ENCODE measurements around the gene PLEK2.

PLEK2 gene

DNA sequence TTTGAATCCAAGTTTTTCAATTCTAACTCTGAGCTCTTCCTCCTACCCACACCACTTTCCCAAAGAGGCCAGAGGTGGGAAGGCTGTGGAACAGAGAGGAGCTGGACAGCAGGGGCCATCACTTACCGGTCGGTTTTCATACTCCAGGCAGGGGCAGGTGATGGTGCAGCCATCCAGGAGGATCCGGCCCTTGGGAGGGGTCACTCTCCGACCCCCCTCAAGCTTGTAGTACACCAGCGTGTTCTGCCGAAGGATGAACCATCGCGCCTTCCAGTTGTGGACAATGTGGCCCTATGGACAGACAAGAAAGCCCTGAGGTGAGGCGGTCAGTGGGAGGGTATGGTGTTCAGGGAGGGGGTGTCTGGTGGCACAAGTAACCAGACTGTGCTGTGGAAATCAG is 14.4 kb downstream of the PLEK2 start:
- no peak for DNase-seq (ENCODE audit: low read depth in 3 of 3, low spot score in 1 of 3)

DNA sequence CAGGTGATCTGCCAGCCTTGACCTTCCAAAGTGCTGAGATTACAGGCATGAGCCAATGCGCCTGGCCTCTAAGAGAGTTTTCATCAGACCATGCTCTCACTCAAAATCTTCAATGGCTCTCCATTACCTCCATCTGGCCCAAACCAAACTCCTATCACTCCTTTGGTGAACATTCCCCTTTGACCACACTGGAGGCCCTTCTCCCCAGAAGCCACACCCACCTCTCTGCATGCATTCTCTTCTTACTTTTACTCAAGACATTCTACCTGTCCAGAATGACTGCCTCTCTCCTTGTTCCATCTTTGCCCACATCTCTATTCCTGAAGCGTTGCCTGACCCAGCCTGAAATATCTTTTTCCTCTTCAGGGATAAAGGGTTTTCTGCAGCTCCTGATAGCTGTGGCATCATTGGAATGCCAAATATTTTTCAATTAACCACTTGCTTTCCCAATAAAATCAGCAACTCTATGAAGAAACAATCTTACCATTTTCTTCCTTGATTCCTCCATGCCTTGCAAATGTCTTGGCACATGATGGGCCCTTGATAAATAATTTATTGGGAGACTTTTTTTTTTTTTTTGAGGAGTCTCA is 15.5 kb downstream of the PLEK2 start:
- no peak for DNase-seq (ENCODE audit: low read depth in 3 of 3, low spot score in 1 of 3)

DNA sequence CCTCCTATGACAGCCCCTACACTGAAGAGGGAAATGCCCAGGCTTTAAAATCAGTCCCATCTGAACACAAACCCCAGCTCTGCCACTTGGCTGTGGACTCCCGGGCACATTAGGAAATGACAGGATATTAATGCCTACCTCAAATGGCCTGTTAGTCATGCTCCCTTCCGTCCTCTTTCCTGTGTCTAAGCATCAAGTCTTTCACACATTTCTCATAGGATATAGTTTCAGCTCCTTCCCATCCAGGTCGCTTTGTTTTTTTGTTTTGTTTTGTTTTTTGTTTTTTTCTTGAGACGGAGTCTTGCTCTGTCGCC is 16.1 kb downstream of the PLEK2 start:
- DNase-seq (ENCODE audit: low read depth in 3 of 3, low spot score in 1 of 3): no peak

DNA sequence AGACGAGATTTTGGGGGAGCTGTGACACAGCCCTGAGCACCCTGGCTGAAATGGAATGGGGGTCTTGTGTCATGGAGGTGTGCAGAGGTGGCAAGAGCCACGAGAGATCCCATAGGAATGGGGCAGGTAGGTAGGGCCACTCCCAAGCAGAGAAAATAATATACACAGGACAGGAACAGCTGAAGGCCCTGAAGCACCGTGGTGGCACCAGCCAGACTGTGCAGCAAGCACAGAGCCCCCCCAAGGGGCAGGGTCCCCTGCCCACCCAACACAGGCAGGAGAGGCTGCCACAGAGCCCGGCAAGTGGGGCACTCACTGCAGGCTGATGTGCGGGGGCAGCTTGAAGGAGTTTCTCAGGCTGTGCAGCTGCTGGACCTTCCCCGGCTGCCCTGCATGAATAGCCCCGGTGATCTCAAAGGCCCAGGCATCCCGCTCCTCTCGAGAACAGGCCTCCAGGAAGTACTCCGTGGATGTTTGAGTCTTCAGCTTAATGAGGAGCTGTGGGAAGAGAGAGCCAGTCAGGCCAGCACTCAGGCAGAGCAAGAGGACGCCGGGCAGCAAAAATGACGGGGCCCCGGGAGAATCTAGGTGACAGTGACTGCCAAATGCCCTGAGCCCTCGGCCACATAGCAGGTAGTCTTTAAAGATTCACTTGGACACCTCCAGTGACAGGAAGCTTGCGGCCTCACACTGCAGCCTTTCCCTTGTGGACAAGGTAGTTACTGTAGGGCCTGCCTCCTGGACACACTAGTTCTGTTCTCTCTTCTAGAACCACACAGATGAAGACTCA is 16.7 kb downstream of the PLEK2 start:
- DNase-seq (ENCODE audit: low read depth in 3 of 3, low spot score in 1 of 3): no peak

DNA sequence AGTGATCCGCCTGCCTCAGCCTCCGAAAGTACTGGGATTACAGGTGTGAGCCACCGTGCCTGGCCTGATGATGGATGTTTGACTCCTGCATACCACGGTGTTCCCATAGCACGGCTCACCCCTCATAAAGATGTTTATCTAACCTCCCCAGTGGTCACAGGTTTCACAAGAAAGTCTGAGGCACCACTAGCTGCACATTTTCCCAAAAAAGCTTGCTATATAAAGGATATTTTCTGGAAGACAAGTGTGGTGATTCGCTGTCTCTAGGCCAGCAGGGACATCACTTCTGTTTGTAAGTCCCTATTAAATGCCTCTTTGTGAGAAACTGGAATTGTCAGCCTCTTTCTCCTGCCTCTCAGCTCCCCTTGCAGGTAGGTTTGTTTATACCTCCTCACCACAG is 18.3 kb downstream of the PLEK2 start:
- no peak for DNase-seq (ENCODE audit: low read depth in 3 of 3, low spot score in 1 of 3)

DNA sequence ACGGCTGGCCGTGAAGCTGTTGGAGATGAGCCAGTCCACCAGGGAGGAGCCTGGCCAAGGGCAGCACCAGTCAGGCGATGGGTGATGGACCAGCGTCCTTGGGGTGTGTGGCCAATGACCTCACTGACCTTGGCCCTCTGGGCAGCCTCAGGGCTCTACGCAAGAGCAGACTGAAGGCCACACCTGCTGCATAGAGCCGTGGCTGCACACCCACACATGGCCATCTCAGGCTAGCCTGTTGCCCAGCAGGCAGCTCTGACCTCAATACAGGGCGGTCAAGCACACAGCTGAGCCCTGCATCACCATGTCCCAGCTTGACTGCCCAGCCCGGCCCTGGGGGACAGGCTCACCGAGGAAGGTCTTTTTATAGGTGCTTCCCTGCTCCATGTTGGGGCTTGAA is 19.2 kb downstream of the PLEK2 start:
- DNase-seq (ENCODE audit: low read depth in 3 of 3, low spot score in 1 of 3): no peak

DNA sequence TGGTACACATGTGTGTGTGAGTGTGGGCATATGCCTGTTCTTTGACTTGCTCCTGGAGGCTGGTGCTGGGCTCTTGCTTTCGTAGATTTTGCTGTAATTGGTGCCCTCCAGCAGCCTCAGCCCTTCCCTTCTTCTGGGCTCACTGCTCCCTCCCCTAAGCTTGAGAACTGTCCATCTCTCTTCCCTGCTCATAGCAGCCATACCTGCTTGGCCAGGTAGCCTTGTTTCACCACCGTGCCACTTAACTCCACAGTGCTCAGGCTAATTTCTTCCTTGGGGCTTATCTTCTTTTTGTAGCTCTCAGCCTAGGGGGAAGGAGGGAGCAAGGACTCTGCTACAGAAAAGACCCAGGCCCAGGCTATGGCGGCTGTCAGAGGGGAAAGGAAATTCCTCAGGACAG is 19.8 kb downstream of the PLEK2 start:
- DNase-seq (ENCODE audit: low read depth in 3 of 3, low spot score in 1 of 3): no peak

DNA sequence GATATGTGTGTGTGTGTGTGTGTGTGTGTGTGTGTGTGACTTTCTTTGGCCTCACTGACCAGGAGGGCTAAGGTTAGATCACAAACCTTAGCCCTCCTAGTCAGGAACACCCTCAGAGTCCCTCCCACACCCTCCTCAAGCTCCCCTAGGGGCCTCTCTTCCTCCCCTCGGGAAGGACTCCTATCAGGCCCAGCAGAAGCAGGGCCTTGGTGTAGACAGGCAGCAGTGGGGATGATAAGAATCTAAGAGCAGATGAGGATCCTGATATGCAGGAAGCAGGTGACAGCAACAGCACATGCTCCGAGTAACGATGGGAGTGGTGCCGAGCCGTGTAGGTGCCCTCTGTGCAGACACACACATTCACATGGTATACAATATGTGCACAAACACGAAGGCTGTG is 20.7 kb downstream of the PLEK2 start:
- DNase-seq (ENCODE audit: low read depth in 3 of 3, low spot score in 1 of 3): no peak

DNA sequence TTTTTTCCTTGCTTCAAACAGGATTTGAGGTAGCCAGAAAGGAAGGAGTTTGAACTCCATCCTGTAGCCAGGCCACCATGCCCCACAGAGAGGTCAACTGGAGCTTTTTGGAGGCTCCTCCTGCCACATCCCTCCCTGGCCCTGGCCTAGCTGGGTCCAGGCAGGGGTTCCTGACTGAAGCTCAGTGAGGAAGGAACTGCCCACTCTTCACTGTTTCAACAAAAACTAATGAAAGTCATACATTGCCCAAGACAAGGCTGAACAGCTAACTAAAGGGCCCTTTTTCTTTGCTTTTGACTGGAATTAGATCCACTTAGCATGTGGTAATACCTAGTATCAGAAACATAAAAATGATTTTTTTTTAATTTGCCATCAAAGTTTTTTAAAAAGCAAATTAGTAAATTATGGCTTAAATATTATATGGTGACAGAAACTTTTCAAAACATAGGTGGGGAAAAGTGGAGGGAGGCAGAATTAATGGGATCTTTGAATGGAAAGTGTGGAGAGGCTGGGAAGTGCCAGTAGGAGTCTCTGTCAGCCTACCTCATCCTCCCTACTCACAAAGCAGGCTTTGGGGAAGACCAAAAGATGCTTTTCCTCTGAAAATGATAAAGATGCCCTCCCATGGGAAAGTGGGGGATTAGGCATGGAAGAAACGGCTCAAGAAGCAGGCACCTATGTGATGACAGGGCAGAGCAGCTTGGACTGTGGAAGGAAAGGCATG is 22.0 kb downstream of the PLEK2 start:
- no peak for DNase-seq (ENCODE audit: low read depth in 3 of 3, low spot score in 1 of 3)

DNA sequence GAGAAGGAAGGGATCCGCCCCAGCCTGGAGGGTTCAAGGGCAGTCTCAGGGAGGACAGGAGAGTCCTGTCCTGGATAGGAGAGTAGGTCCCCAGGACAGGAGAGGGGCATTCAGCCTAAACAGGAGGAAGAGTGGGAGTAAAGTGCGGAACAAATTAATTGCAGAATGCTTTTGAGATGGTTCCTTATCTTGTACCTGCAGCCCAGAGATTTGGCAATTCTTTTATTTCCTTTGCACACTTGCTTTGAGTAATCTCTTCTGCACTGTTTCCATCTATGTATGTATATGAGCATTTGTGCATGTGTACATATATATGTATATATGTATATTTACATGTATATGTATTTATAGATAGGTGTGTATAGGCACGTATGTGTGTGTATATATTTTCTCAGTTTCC is 22.7 kb downstream of the PLEK2 start:
- DNase-seq (ENCODE audit: low read depth in 3 of 3, low spot score in 1 of 3): no peak

DNA sequence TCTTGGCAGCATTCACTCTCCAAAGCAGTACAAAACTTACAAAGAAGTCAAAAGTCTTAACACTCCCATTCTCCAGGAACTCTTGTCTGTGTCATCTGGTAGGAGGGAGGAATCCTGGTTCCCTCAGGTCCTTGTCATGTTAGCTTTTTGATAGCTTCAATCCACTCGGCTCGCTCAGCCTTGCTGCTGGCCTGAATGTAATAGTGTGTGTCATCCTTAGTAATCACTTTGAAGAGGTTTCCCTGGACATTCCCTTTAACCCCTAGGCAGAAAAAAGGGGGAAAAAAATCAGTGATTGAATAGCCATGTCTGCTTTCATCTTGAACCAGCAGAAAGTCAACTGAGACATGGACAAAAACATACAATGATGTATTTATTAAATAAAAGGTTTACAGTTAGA is 24.8 kb downstream of the PLEK2 start:
- DNase-seq (ENCODE audit: low read depth in 3 of 3, low spot score in 1 of 3): no peak

DNA sequence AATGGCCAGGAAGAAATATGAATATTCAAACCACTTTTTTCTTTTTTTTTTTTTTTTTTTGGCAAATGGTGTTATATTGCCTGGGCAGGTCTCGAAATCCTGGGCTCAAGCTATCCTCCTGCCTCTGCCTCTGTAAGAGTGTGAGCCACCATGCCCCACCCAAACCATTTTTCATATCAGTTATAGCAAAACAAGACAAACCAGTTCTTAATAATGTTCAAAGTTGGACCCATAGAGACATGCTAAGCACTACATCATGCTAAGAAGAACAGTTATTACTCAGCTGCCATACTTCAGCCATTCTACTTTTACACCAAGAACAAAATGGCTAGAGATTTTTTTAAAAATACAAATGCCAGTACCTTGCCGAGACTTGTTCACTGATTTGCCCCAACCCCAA is 26.3 kb downstream of the PLEK2 start:
- no peak for DNase-seq (ENCODE audit: low read depth in 3 of 3, low spot score in 1 of 3)

DNA sequence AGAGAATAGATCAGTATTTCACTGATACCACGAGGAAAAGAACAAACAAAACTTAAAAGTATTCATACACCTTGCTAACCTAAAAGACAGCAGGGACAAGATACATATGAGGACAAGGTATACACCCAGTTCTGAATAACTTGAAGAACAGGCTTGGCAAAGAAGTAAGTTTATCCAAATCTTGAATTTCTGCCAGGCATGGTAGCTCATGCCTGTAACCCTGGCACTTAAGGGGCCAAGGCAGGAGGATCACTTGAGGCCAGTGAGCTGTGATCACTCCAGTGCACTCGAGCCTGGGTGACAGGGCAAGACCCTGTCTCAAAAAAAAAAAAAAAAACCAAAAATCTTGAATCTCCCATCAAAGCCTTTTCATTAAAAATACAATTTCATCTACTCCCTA is 26.8 kb downstream of the PLEK2 start:
- no peak for DNase-seq (ENCODE audit: low read depth in 3 of 3, low spot score in 1 of 3)

DNA sequence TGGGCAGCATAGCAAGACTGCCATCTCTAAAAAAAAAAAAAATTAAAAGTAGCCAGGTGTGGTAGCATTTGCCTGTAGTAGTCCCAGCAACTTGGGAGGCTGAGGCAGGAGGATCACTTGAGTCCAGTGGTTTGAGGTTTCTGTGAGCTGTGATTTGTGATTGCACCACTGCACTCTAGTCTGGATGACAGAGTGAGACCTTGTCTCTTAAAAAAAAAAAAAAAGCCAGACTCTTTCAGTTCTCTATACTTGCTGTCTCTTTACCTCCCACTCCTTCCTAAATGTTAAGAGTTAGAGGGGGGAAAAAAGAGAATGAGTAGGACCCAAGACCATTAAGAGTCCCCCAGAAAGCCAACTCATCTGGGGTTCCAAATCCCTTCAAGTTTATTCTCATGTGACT is 34.0 kb downstream of the PLEK2 start:
- DNase-seq (ENCODE audit: low read depth in 3 of 3, low spot score in 1 of 3): no peak

DNA sequence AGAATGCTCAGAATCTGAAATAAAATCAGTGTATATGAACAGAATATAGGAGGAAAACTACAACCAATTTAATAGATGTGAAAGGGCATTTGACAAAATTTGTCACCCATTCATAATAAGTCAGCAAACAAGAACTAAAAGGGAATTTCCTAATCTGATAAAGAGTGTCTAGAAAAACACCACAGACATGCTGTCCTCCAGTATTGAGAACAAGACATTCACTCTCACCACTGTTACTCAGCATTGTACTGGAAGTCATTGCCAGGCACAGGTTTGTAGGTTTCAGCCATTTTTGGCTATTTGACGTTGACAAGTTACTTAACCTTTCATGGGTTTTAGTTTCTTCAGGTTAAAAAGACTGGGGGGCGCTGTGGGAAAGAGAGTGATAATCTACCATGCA is 38.6 kb downstream of the PLEK2 start:
- no peak for DNase-seq (ENCODE audit: low read depth in 3 of 3, low spot score in 1 of 3)

DNA sequence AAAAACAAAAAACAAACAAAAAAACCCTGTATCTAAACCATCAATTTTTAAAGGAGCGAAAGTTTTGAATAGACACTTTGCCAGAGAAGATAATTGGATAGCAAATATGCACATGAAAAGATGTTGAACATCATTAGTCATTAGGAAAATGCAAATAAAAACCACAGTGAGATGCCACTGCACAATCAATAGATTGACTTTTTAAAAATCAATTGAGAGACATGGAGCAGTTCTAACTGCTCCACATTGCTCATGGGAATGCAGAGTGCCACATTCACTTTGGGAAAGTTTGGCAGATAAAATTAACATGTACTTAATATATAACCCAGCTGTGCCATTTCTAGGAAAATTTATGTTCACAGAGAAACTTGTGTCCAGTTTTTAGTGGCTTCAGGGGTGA is 39.1 kb downstream of the PLEK2 start:
- DNase-seq (ENCODE audit: low read depth in 3 of 3, low spot score in 1 of 3): no peak

DNA sequence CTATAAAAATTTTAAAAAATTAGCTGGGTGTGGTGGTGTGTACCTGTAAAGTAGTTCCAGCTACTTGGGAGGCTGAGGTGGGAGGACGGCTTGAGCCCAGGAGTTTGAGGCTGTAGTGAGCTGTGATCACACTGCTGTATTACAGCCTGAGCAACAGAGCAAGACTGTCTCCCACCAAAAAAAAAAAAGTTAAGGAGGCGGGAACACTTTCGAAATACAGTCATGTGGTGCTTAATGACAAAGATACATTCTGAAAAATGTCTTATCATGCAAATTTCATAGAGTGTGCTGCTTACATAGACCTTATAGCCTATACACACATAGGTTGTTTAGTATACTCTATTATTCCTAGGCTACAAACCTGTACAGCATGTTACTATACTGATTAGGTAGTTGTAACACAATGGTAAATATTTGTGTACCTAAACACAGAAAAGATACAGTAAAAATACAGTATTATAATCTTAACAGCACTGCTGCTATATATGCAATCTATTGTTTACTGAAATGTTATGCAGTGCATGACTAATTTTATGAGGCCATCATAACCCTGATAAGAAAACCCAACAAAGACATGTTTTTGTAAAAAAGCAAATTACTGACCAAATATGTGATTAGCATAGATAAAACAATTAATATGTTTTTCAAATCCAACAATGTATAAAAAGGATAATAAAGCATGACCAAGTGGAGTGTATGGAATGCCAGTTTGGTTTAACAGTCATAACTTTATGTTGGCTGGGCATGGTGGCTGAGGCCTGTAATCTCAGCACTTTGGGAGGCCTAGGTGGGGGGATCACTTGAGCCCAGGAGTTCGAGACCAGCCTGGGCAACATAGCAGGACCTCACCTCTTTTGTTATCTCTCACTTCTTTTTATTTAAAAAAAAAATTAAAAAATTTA is 40.5 kb downstream of the PLEK2 start:
- no peak for DNase-seq (ENCODE audit: low read depth in 3 of 3, low spot score in 1 of 3)

DNA sequence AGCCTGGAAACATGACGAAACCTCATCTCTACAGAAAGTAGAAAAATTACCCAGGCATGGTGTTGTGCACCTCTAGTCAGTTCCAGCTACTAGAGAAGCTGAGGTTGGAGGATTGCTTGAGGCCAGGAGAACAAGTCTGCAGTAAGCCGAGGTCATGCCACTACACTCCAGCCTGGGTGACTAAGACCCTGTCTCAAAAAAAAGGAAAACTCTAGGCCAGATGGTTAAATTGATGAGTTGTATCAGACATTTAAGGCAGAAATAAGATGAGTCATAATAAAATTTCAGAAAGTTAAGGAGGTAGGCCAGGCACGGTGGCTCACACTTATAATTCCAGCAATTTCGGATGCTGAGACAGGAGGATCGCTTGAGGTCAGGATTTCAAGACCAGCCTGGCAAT is 41.1 kb downstream of the PLEK2 start:
- DNase-seq (ENCODE audit: low read depth in 3 of 3, low spot score in 1 of 3): no peak

DNA sequence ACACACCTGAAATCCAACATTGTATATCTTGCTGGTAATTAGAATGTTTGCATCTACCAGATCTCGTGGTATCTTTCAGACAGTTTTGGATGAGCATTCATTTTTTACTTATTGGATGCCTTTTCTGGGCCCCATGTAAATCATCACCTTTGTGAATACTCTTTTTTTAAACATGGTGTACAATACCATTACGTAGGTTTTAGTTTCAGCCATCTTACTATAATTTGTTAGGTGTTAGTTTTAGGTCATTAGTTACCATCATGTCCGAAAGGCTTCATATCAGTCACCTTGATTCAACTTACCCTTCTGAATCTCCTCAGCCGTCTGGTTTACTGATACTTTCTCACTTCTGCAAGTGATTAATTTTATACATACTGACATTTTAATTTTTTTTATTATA is 46.5 kb downstream of the PLEK2 start:
- no peak for DNase-seq (ENCODE audit: low read depth in 3 of 3, low spot score in 1 of 3)

DNA sequence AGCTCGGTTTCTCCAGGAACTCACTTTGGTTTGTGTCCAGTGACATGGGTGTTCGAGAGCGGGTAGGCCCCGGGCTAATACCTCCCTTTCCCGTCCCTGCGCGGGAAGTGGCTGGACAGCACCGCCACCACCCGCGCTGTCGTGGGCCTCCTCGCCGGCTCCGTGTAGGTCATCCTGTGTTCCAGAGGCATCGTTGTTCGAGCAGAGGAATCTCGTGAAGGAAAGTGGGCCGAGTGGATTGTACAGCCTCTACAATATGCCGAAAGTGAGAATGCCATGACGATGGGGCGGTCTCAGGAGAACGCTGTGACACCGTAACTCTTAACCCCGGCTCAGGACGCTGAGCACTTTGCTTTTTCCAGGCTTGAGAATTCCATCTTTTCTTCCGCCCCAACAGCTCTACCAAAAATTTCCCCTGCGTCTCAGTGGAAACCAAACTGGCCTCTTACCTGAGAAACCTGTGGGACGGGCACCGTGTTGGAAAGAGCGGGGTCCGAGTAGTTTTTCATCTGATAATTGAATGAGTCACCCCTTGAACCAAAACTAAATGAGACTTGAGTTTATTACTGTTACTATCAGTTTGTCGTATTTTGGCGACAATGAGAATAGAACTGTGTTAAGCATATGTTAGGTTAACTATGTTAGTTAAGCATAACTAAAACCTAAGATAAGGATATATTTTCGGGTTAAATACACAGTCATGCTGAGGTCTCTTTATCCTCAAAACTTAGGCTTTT is 51.3 kb downstream of the PLEK2 start:
- peak in 1 of 3 donors; percentile 27 for DNase-seq (ENCODE audit: low read depth in 3 of 3, low spot score in 1 of 3)
